ENCODE data around the gene MRPL58. TPM values are rescaled to one million over a fixed set of nuclear protein-coding genes. Genes with fewer than 3 reads are reported as not detected.

MRPL58 gene
- total and polyA plus RNA-seq, 3 experiments from 2014 or later: 48.0 to 68.8 (median 65.5) TPM

GRCh38 chr17:75049057-75049456 lies 36.6 kb downstream of the MRPL58 start:
- Histone ChIP-seq H3K4me3 (ENCODE audit: low read length) (no peak overlapping the region), H3K27me3 (ENCODE audit: insufficient read depth, low read length, poor library complexity, severe bottlenecking) (no peaks in the 10 kb centered on the region), H3K9me3 (ENCODE audit: low read length) (no peaks in the 10 kb centered on the region), H3K27ac (ENCODE audit: low read depth, low read length) (no peak overlapping the region), H3K4me1 (ENCODE audit: insufficient read depth, low read length) (peaks cover 18% of the 10 kb centered on the region), H3K36me3 (ENCODE audit: insufficient read depth, low read length) (peaks cover 24% of the 10 kb centered on the region)
- POLR2A ChIA-PET: interaction anchor here (3.4 kb wide), 1 partner anchor 14 kb away, joined by 14 read pairs; no protein-coding TSS in a partner anchor
- H3K4me3 Mint-ChIP-seq: peak overlapping the region in 5 of 7 donors; percentile 29 to 99 (median 98)
- H3K36me3 Mint-ChIP-seq: peaks cover 0 to 50% (median 10%) of the 10 kb centered on the region in 3 donors
- CTCF ChIA-PET: interaction anchor here (1.0 to 2.5 kb wide), 3 partner anchors 37 to 87 kb away, joined by 3 to 12 read pairs (median 5); partner anchors contain the start of gene MRPL58
- no peak for DNase-seq
- peaks cover 38 to 53% (median 46%) of the 10 kb centered on the region in 3 donors for H3K4me1 Mint-ChIP-seq
- H3K27ac Mint-ChIP-seq: peak overlapping the region in 6 of 8 donors; percentile 40 to 98 (median 66)
- no peaks in the 10 kb centered on the region for H3K9me3 Mint-ChIP-seq
- no peaks in the 10 kb centered on the region for H3K27me3 Mint-ChIP-seq

- Histone ChIP-seq H3K36me3 (ENCODE audit: insufficient read depth, low read length) (peaks cover 27% of the 10 kb centered on the region), H3K4me1 (ENCODE audit: insufficient read depth, low read length) (peaks cover 18% of the 10 kb centered on the region), H3K27ac (ENCODE audit: low read depth, low read length) (no peak overlapping the region), H3K27me3 (ENCODE audit: insufficient read depth, low read length, poor library complexity, severe bottlenecking) (no peaks in the 10 kb centered on the region), H3K4me3 (ENCODE audit: low read length) (no peak overlapping the region), H3K9me3 (ENCODE audit: low read length) (no peaks in the 10 kb centered on the region)
- peak overlapping the region in 4 of 8 donors; percentile 32 to 77 (median 56) for H3K27ac Mint-ChIP-seq
- H3K4me3 Mint-ChIP-seq: peak overlapping the region in 2 of 7 donors; percentile 37 to 98
- CTCF ChIA-PET: no interaction called here
- POLR2A ChIA-PET: no interaction called here
- H3K27me3 Mint-ChIP-seq: no peaks in the 10 kb centered on the region
- peaks cover 2 to 53% (median 12%) of the 10 kb centered on the region in 3 donors for H3K36me3 Mint-ChIP-seq
- peaks cover 34 to 49% (median 42%) of the 10 kb centered on the region in 3 donors for H3K4me1 Mint-ChIP-seq
- no peak for DNase-seq
- no peaks in the 10 kb centered on the region for H3K9me3 Mint-ChIP-seq
Measured at GRCh38 chr17:75049706-75050105, 37.2 kb downstream of the MRPL58 start.

- Mint-ChIP-seq H3K4me3 (no peak overlapping the region), H3K9me3 (no peaks in the 10 kb centered on the region), H3K27ac (peak overlapping the region in 2 of 8 donors; percentile 20 to 75), H3K4me1 (peaks cover 25 to 32% (median 31%) of the 10 kb centered on the region in 3 donors), H3K27me3 (no peaks in the 10 kb centered on the region), H3K36me3 (peaks cover 4 to 63% (median 16%) of the 10 kb centered on the region in 3 donors)
- CTCF ChIA-PET: interaction anchor here (0.9 kb wide), 1 partner anchor 11 kb away, joined by 3 read pairs; no protein-coding TSS in a partner anchor
- no peak overlapping the region for H3K27ac ChIP-seq (ENCODE audit: low read depth, low read length)
- H3K9me3 ChIP-seq (ENCODE audit: low read length): no peaks in the 10 kb centered on the region
- H3K4me3 ChIP-seq (ENCODE audit: low read length): no peak overlapping the region
- no peak for DNase-seq
- H3K4me1 ChIP-seq (ENCODE audit: insufficient read depth, low read length): peaks cover 9% of the 10 kb centered on the region
- H3K27me3 ChIP-seq (ENCODE audit: insufficient read depth, low read length, poor library complexity, severe bottlenecking): no peaks in the 10 kb centered on the region
- POLR2A ChIA-PET: no interaction called here
- H3K36me3 ChIP-seq (ENCODE audit: insufficient read depth, low read length): peaks cover 27% of the 10 kb centered on the region
Measured at GRCh38 chr17:75051941-75052340, 39.5 kb downstream of the MRPL58 start.

GRCh38 chr17:75059369-75060345 lies 47.2 kb downstream of the MRPL58 start:
- peak in 1 of 5 donors; percentile 29 for DNase-seq
- ChIA-PET CTCF (interaction anchor here (0.8 to 2.1 kb wide), 7 partner anchors 9 to 143 kb away, joined by 3 to 8 read pairs (median 3); partner anchors contain the start of genes ATP5PD, CDR2L, KCTD2 and SLC16A5), POLR2A (no interaction called here)
- H3K36me3 ChIP-seq (ENCODE audit: insufficient read depth, low read length): peaks cover 36% of the 10 kb centered on the region
- no peaks in the 10 kb centered on the region for H3K9me3 ChIP-seq (ENCODE audit: low read length)
- no peaks in the 10 kb centered on the region for H3K27me3 Mint-ChIP-seq
- H3K27ac Mint-ChIP-seq: peak overlapping the region in 1 of 8 donors; percentile 57
- no peak overlapping the region for H3K4me3 Mint-ChIP-seq
- no peak overlapping the region for H3K4me3 ChIP-seq (ENCODE audit: low read length)
- no peak overlapping the region for H3K27ac ChIP-seq (ENCODE audit: low read depth, low read length)
- H3K27me3 ChIP-seq (ENCODE audit: insufficient read depth, low read length, poor library complexity, severe bottlenecking): no peaks in the 10 kb centered on the region
- no peaks in the 10 kb centered on the region for H3K9me3 Mint-ChIP-seq
- H3K36me3 Mint-ChIP-seq: peaks cover 2 to 72% (median 27%) of the 10 kb centered on the region in 3 donors
- peaks cover 4% of the 10 kb centered on the region for H3K4me1 ChIP-seq (ENCODE audit: insufficient read depth, low read length)
- peaks cover 0 to 8% (median 5%) of the 10 kb centered on the region in 3 donors for H3K4me1 Mint-ChIP-seq

GRCh38 chr17:75060434-75061054 lies 48.1 kb downstream of the MRPL58 start:
- H3K4me3 Mint-ChIP-seq: no peak overlapping the region
- Histone ChIP-seq H3K27ac (ENCODE audit: low read depth, low read length) (no peak overlapping the region), H3K9me3 (ENCODE audit: low read length) (no peaks in the 10 kb centered on the region), H3K27me3 (ENCODE audit: insufficient read depth, low read length, poor library complexity, severe bottlenecking) (no peaks in the 10 kb centered on the region), H3K4me3 (ENCODE audit: low read length) (no peak overlapping the region), H3K4me1 (ENCODE audit: insufficient read depth, low read length) (peaks cover 4% of the 10 kb centered on the region), H3K36me3 (ENCODE audit: insufficient read depth, low read length) (peaks cover 40% of the 10 kb centered on the region)
- no peak for DNase-seq
- ChIA-PET CTCF (interaction anchor here (0.8 to 2.1 kb wide), 7 partner anchors 9 to 112 kb away, joined by 3 to 8 read pairs (median 3); partner anchors contain the start of genes ATP5PD, CDR2L and KCTD2), POLR2A (no interaction called here)
- peaks cover 0 to 8% (median 5%) of the 10 kb centered on the region in 3 donors for H3K4me1 Mint-ChIP-seq
- H3K27ac Mint-ChIP-seq: no peak overlapping the region
- no peaks in the 10 kb centered on the region for H3K27me3 Mint-ChIP-seq
- no peaks in the 10 kb centered on the region for H3K9me3 Mint-ChIP-seq
- peaks cover 0 to 73% (median 28%) of the 10 kb centered on the region in 3 donors for H3K36me3 Mint-ChIP-seq

GRCh38 chr17:75061055-75061438 lies 48.6 kb downstream of the MRPL58 start:
- Histone ChIP-seq H3K36me3 (ENCODE audit: insufficient read depth, low read length) (peaks cover 40% of the 10 kb centered on the region), H3K27me3 (ENCODE audit: insufficient read depth, low read length, poor library complexity, severe bottlenecking) (no peaks in the 10 kb centered on the region), H3K9me3 (ENCODE audit: low read length) (no peaks in the 10 kb centered on the region), H3K4me1 (ENCODE audit: insufficient read depth, low read length) (peaks cover 4% of the 10 kb centered on the region), H3K4me3 (ENCODE audit: low read length) (no peak overlapping the region), H3K27ac (ENCODE audit: low read depth, low read length) (no peak overlapping the region)
- peaks cover 0 to 69% (median 28%) of the 10 kb centered on the region in 3 donors for H3K36me3 Mint-ChIP-seq
- no peak overlapping the region for H3K27ac Mint-ChIP-seq
- DNase-seq: no peak
- POLR2A ChIA-PET: no interaction called here
- H3K4me1 Mint-ChIP-seq: peaks cover 0 to 5% (median 3%) of the 10 kb centered on the region in 3 donors
- CTCF ChIA-PET: interaction anchor here (1.0 to 2.1 kb wide), 6 partner anchors 8 to 111 kb away, joined by 3 to 8 read pairs (median 4); partner anchors contain the start of gene CDR2L
- H3K4me3 Mint-ChIP-seq: no peak overlapping the region
- no peaks in the 10 kb centered on the region for H3K27me3 Mint-ChIP-seq
- H3K9me3 Mint-ChIP-seq: no peaks in the 10 kb centered on the region

GRCh38 chr17:75061618-75062017 lies 49.1 kb downstream of the MRPL58 start:
- H3K36me3 ChIP-seq (ENCODE audit: insufficient read depth, low read length): peaks cover 40% of the 10 kb centered on the region
- no peak for DNase-seq
- Mint-ChIP-seq H3K27ac (no peak overlapping the region), H3K27me3 (no peaks in the 10 kb centered on the region), H3K4me3 (no peak overlapping the region), H3K36me3 (peaks cover 0 to 63% (median 24%) of the 10 kb centered on the region in 3 donors), H3K9me3 (no peaks in the 10 kb centered on the region), H3K4me1 (peaks cover 4 to 5% (median 4%) of the 10 kb centered on the region in 3 donors)
- no peak overlapping the region for H3K4me3 ChIP-seq (ENCODE audit: low read length)
- H3K9me3 ChIP-seq (ENCODE audit: low read length): no peaks in the 10 kb centered on the region
- ChIA-PET CTCF (interaction anchor here (1.0 to 1.7 kb wide), 4 partner anchors 10 to 52 kb away, joined by 3 to 5 read pairs (median 3); no protein-coding TSS in a partner anchor), POLR2A (no interaction called here)
- no peak overlapping the region for H3K27ac ChIP-seq (ENCODE audit: low read depth, low read length)
- H3K4me1 ChIP-seq (ENCODE audit: insufficient read depth, low read length): peaks cover 4% of the 10 kb centered on the region
- H3K27me3 ChIP-seq (ENCODE audit: insufficient read depth, low read length, poor library complexity, severe bottlenecking): no peaks in the 10 kb centered on the region

Measured in CD8-positive, alpha-beta memory T cell (primary cell).